ENCODE measurements around the gene ACTR1B. TPM values are rescaled to one million over a fixed set of nuclear protein-coding genes. Genes with fewer than 3 reads are reported as not detected.
"Not testable (repeated sequence)": the region's sequence is repeated elsewhere in the genome, so short reads cannot be mapped to it uniquely, and the experiment has no call there.

The ACTR1B gene
- 10 to 100 TPM; 42.7 to 67.9 (median 53.4) TPM for polyA plus RNA-seq (ENCODE audit: insufficient read length in 4 of 4)

DNA sequence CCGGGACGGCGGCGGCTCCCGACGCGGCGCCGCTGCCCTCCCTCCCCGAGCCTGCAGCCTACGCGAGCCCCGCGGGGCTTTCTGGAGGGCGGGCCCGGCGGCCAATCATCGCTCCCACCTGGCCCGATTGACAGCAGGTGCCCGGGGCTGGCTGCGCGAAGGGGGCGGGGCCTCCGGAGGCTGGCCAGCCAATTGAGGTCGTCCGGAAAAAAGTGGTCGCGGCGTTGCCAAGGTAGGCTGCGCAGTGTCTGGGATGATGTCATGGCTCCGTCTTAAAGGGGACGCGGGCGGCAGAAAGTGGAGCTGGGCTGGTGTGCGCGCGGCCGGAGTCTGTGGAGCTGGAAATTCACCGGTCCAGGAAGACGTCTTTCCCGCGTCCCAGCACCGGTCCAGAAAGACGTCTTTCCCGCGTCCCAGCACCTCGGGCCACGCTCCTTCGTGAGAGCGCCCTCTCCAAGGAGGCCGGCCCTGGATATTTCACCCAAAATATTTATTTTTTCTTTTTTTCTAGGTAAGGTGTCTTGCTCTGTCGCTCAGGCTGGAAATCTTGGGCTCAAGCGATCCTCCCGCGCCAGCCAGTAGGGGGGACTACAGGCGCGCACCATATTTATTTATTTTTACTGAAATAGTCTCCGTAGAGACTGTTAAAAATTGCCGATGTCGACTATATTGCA lies at the start of gene ACTR1B:
Gene ACTR1B (minus strand): TSS at position 83 of the 674 bp plus-strand sequence. CDS start 154 bp downstream, outside the sequence.
- DNase-seq (ENCODE audit: low read depth in 4 of 4, low spot score in 3 of 4) = peak; percentile 92 to 96 (median 96)

DNA sequence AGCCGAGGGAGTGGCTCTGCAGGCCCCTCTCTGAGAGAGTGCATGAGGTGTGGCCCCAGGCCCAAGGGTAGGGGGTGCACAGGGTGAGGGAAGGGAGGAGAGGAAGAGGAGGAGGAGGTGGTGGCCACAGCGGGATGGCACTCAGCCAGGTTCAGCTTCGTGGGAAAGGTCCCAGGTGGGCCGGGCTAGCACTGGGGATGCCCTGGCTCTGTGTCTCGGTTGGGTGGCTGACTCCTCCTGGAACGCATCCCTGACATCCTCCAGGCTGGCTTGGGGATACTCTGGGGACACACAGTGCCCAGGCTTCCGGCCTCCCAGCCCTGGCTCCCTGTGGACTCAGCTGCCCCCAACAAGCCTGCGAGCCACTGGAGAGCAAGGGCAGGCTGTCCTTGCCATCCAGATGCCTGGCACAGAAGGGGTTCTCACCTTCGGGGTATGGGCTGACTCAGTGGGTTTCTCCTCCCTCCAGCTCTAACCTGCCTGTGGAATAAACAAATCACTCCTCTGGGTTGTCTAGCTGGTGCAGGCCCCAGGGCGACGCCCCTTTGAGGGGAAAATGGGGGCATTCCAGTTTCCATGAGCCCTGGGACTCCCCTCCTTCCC lies 49.0 kb upstream of the ACTR1B start:
- no peak for DNase-seq (ENCODE audit: low read depth in 4 of 4, low spot score in 3 of 4)

GRCh38 chr2:97712175-97712574 lies 48.3 kb upstream of the ACTR1B start:
- not testable (repeated sequence) for DNase-seq (ENCODE audit: low read depth in 4 of 4, low spot score in 3 of 4)

DNA sequence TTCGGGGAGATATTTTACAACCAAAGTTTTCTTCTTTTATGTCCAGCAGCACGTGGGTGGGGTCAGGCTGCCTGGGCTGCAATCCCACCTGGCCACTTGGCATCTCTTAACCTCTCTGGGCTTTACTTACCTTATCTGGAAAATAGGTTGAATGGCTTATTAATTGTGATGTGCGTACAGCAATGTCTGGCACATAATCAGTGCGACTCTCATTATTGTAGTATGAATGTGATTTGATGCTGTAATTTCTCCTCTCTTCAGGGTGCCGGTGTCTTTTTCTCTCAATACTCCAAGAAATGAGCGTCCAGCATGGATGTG lies 47.5 kb upstream of the ACTR1B start:
- DNase-seq (ENCODE audit: low read depth in 4 of 4, low spot score in 3 of 4) = no peak

DNA sequence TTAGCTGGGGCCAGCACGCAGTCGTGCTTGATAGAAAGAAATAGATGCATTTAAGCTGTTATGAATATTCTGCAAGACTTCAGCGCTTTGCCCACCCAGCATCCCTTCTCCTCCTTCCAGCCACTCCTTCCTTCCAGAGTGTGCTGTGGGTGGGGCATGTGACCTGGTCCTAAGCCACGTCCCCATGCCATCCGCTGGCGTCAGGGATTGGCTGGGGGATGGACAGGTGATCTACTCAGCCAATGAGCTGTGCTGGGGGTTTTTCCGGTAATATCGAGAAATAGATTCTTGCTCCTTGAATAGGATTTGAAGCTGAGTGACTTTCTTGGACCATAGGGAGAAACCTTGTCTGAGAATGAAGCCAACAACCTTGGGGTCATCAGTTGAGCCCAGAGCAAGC lies 44.8 kb upstream of the ACTR1B start:
- DNase-seq (ENCODE audit: low read depth in 4 of 4, low spot score in 3 of 4) = no peak

DNA sequence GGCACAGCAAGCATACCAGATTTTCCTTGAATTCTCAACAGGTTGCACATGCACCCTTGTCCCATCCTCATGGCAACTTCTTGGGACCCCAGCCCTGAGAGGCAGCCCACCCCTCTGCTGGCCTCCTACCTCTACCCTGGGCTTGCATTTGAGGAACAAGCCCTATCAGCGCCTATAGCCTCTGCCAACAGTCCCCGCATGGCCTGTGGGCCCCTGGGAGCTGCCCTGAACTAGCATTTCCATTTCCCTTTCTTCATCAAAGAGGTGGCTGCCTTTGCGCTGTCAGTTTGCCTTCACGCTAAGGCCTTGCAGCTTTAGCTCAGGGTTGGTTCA lies 44.2 kb upstream of the ACTR1B start:
- no peak for DNase-seq (ENCODE audit: low read depth in 4 of 4, low spot score in 3 of 4)

- DNase-seq (ENCODE audit: low read depth in 4 of 4, low spot score in 3 of 4) = no peak
Observed at GRCh38 chr2:97707362-97708047, 43.7 kb upstream of the ACTR1B start.

- DNase-seq (ENCODE audit: low read depth in 4 of 4, low spot score in 3 of 4) = no peak
Observed at GRCh38 chr2:97706708-97707345, 43.0 kb upstream of the ACTR1B start.

GRCh38 chr2:97706112-97706511 lies 42.3 kb upstream of the ACTR1B start:
- no peak for DNase-seq (ENCODE audit: low read depth in 4 of 4, low spot score in 3 of 4)

DNA sequence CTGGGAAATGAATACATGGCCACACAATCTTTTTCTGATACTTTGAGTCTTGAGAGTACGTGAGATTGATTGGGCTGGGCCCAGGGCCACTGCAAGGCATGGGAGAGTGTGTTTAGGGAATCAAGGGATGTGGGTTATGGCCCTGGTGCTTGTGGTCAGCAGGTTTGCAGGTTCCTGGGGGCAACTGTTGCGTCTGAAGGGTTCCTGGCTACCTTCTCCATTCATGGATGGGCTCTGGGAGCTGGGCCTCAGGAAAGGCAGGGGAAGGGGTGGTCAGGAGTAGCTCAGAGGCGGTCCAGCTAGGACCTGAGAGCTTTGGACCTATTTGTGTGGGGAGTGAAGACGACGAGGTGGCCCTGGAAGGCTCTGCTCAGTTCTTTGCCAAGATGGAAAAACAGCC lies 41.1 kb upstream of the ACTR1B start:
- DNase-seq (ENCODE audit: low read depth in 4 of 4, low spot score in 3 of 4) = no peak

GRCh38 chr2:97703741-97704140 lies 39.9 kb upstream of the ACTR1B start:
- no peak for DNase-seq (ENCODE audit: low read depth in 4 of 4, low spot score in 3 of 4)

DNA sequence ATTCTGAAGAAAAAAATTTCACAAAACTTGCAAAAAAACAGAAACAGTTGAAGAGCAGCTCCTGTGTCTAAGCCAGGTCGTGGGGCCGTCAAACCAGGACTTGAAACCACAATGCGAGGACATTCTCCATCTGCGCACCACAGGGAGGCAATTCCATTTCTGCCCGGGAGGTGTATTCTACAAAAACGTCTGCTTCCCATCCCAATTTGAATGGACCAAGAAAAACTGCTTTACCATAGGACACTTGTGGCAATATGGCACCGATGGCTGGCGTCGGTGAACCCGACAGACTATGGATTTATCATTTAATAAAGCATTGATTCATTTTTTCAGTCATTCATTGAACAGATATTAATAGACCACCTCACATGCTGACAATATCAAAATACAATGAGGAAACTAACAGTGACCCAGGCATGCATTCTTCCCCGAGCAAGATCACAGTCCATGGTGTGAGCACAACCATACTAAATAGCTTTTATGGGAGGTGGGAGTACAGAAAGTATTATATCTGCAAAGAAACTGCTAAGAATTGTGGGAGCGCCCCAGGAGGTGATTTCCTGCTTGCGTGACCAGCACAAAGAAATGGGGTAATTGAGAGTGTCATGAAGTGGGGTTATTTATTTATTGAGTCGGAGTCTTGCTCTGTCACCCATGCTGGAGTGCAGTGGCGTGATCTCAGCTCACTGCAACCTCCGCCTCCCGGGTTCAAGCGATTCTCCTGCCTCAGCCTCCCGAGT lies 39.1 kb upstream of the ACTR1B start:
- DNase-seq (ENCODE audit: low read depth in 4 of 4, low spot score in 3 of 4) = no peak

GRCh38 chr2:97701851-97702465 lies 38.1 kb upstream of the ACTR1B start:
- DNase-seq (ENCODE audit: low read depth in 4 of 4, low spot score in 3 of 4) = no peak

GRCh38 chr2:97701186-97701585 lies 37.3 kb upstream of the ACTR1B start:
- DNase-seq (ENCODE audit: low read depth in 4 of 4, low spot score in 3 of 4) = no peak

GRCh38 chr2:97699765-97700444 lies 36.1 kb upstream of the ACTR1B start:
- DNase-seq (ENCODE audit: low read depth in 4 of 4, low spot score in 3 of 4) = peak in 2 of 4 donors; percentile 32 to 41

DNA sequence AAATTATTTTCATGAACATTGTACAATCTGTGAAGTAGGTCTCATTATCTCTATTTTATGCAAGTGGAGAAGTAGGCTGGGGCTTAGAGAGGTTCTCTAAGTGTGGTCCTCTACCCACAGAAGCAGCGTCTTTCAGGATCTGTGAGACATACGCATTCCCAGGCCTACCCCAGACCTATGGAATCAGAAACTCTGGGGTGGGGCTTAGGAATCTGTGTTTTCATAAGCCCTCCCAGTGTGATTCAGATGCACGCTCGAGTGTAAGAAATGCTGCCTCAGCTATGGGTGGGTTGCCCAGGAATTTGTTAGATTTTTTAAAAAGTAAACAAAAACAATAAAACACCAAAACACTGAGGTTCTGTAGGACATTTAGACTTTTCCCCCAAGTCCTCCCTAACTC lies 34.7 kb upstream of the ACTR1B start:
- no peak for DNase-seq (ENCODE audit: low read depth in 4 of 4, low spot score in 3 of 4)

DNA sequence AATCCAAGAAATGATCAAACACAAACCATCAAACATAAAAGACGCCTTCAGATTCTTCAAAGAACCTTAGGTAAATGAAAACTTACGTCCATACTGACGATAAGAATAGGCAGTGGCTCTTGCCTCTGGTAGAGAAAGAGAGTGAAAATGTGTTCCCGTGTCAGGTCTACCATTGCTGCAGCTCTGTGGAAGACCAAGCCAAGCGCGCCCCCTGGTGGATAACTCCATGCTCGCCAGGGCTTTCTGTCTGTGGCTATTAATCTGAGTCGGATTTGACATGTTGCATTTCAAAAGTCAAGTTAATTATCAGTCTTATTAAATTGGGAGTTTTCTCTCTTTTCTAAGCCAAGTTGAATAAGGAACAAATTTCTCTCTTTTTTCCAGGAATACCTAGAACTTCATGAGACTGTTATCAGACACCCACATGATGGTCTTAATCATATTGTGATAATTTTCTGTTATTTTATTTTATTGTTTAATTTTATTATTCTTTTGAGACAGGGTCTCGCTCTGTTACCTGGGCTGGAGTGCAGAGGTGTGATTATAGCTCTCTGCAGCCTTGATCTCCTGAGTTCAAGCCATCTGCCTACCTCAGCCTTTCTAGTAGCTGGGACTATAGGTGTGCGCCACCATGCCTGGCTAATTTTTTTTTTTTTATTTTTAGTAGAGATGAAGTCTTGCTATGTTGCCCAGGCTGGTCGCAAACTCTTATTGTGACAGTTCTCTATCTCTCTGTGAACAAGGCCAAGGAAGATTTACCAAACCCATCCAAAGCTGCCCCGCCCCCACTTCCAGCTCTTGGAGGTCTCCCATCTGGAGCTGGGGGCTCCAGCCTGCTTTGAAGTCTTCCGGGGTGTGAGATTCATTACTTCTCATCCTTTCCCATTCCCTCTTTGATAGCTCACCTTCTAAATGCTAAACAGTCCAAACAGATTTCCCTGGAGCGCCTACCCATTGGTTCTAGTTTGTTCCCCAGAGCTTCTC lies 33.7 kb upstream of the ACTR1B start:
- peak in 3 of 4 donors; percentile 54 to 67 (median 60) for DNase-seq (ENCODE audit: low read depth in 4 of 4, low spot score in 3 of 4)

- DNase-seq (ENCODE audit: low read depth in 4 of 4, low spot score in 3 of 4) = no peak
Observed at GRCh38 chr2:97695744-97696143, 31.9 kb upstream of the ACTR1B start.

DNA sequence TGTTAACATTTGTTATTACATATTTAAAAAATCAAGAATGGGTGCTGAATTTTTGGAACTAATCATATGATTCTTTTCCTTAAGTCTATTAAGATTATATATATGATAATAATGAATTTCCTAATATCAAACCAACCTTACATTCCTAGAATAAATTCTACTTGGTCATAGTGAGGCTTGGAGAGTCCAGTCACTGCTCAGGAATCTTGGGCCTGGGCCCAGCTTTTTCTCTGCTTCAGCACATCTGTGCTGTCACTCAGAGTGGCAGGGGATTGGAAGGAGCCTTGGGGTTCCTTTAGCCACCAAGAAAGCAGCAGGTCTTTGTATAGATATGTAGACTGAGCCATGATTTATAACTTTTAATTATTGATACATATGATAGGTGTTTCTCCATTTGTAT lies 29.6 kb upstream of the ACTR1B start:
- no peak for DNase-seq (ENCODE audit: low read depth in 4 of 4, low spot score in 3 of 4)
